ENCODE data around the gene ACAT2. TPM values are rescaled to one million over a fixed set of nuclear protein-coding genes. Genes with fewer than 3 reads are reported as not detected.

The ACAT2 gene
- total RNA-seq, 2 experiments from 2014 or later = 70.8 to 74.1 TPM

DNA sequence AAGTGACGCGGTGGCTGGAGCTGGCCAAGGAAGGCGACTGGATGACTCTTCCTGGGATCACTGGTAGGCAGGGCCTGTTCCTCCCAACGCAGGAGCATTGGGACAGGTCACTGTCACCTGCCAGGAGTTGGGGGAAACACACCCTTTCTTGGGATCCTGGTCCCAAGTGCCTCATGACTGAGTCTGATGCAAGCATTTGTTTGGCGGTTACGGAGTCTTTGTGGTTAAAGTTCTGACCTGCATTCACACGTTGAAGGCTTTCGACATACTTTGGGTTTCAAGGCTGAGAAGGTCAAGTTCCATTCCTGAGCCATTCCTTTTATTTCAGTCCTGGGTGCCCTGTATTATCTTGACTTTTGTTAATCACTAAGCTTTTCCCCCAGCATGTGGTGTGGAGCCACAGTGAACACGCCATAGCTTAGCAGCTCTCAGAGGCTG, 44.2 kb downstream of the ACAT2 start:
- no peak overlapping the region for H3K27ac Mint-ChIP-seq
- H3K27me3 Mint-ChIP-seq = no peaks in the 10 kb centered on the region
- H3K4me3 Mint-ChIP-seq = no peak overlapping the region
- no peaks in the 10 kb centered on the region for H3K36me3 Mint-ChIP-seq (ENCODE audit: low read depth)
- H3K9me3 Mint-ChIP-seq = no peaks in the 10 kb centered on the region
- ChIA-PET POLR2A (no interaction called here), CTCF (interaction anchor here (1.5 kb wide), 1 partner anchor 46 kb away, joined by 6 read pairs; no protein-coding TSS in a partner anchor)
- intact Hi-C loops (cut with micrococcal nuclease) = no loop called here
- ATAC-seq (no peak), DNase-seq (no peak)
- TF ChIP-seq, protein P1, sequence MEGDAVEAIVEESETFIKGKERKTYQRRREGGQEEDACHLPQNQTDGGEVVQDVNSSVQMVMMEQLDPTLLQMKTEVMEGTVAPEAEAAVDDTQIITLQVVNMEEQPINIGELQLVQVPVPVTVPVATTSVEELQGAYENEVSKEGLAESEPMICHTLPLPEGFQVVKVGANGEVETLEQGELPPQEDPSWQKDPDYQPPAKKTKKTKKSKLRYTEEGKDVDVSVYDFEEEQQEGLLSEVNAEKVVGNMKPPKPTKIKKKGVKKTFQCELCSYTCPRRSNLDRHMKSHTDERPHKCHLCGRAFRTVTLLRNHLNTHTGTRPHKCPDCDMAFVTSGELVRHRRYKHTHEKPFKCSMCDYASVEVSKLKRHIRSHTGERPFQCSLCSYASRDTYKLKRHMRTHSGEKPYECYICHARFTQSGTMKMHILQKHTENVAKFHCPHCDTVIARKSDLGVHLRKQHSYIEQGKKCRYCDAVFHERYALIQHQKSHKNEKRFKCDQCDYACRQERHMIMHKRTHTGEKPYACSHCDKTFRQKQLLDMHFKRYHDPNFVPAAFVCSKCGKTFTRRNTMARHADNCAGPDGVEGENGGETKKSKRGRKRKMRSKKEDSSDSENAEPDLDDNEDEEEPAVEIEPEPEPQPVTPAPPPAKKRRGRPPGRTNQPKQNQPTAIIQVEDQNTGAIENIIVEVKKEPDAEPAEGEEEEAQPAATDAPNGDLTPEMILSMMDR (IDR thresholded peaks at IDR 0.05) = no peak
- no peaks in the 10 kb centered on the region for H3K4me1 Mint-ChIP-seq (ENCODE audit: low read depth)

- no peaks in the 10 kb centered on the region for H3K9me3 Mint-ChIP-seq
- no peaks in the 10 kb centered on the region for H3K27me3 Mint-ChIP-seq
- no peaks in the 10 kb centered on the region for H3K4me1 Mint-ChIP-seq (ENCODE audit: low read depth)
- H3K27ac Mint-ChIP-seq = no peak overlapping the region
- DNase-seq (no peak), ATAC-seq (no peak)
- TF ChIP-seq, protein P1 (IDR thresholded peaks at IDR 0.05) = no peak
- no peak overlapping the region for H3K4me3 Mint-ChIP-seq
- CTCF ChIA-PET = no interaction called here
- no peaks in the 10 kb centered on the region for H3K36me3 Mint-ChIP-seq (ENCODE audit: low read depth)
- intact Hi-C loops (cut with micrococcal nuclease) = no loop called here
- POLR2A ChIA-PET = no interaction called here
These were observed 45.5 kb downstream of the ACAT2 start for GRCh38 chr6:159807150-159807858.

- CTCF ChIA-PET = no interaction called here
- Mint-ChIP-seq H3K27me3 (no peaks in the 10 kb centered on the region), H3K9me3 (no peaks in the 10 kb centered on the region), H3K27ac (no peak overlapping the region), H3K4me3 (no peak overlapping the region), H3K36me3 (ENCODE audit: low read depth) (no peaks in the 10 kb centered on the region), H3K4me1 (ENCODE audit: low read depth) (no peaks in the 10 kb centered on the region)
- POLR2A ChIA-PET = no interaction called here
- intact Hi-C loops (cut with micrococcal nuclease) = no loop called here
- no peak for ATAC-seq
- TF ChIP-seq, protein P1 (IDR thresholded peaks at IDR 0.05) = no peak
- no peak for DNase-seq
These were observed 46.8 kb downstream of the ACAT2 start for GRCh38 chr6:159808647-159809046.

- intact Hi-C loops (cut with micrococcal nuclease) = no loop called here
These were observed 47.3 kb downstream of the ACAT2 start for GRCh38 chr6:159809149-159809548.

GRCh38 chr6:159813781-159814180, 51.9 kb downstream of the ACAT2 start:
- Mint-ChIP-seq H3K4me3 (no peak overlapping the region), H3K36me3 (ENCODE audit: low read depth) (no peaks in the 10 kb centered on the region), H3K4me1 (ENCODE audit: low read depth) (no peaks in the 10 kb centered on the region), H3K9me3 (no peaks in the 10 kb centered on the region), H3K27ac (no peak overlapping the region), H3K27me3 (no peaks in the 10 kb centered on the region)
- CTCF ChIA-PET = no interaction called here
- DNase-seq (no peak), ATAC-seq (no peak)
- intact Hi-C loops (cut with micrococcal nuclease) = no loop called here
- POLR2A ChIA-PET = interaction anchor here (1.1 to 1.2 kb wide), 2 partner anchors 15 to 51 kb away, joined by 3 read pairs; no protein-coding TSS in a partner anchor
- TF ChIP-seq, protein P1 (IDR thresholded peaks at IDR 0.05) = no peak

More at GRCh38 chr6:159809149-159809548, 47.3 kb downstream of the ACAT2 start:
- ChIA-PET CTCF (no interaction called here), POLR2A (no interaction called here)
- Mint-ChIP-seq H3K9me3 (no peaks in the 10 kb centered on the region), H3K4me1 (ENCODE audit: low read depth) (no peaks in the 10 kb centered on the region), H3K36me3 (ENCODE audit: low read depth) (no peaks in the 10 kb centered on the region), H3K27me3 (no peaks in the 10 kb centered on the region), H3K4me3 (no peak overlapping the region), H3K27ac (no peak overlapping the region)
- ATAC-seq (no peak), DNase-seq (no peak)
- TF ChIP-seq, protein P1 (IDR thresholded peaks at IDR 0.05) = no peak
